HepG2 (cell line): ENCODE measurements around the gene KIAA1755. TPM values are rescaled to one million over a fixed set of nuclear protein-coding genes. Genes with fewer than 3 reads are reported as not detected.

Source experiments
- ATAC-seq: fragments of 200-7000 bp; cut with Tn5 transposase; 3 replicates; pipeline ENCODE4 v1.9.1; 2020; ENCODE audit warnings: mild to moderate bottlenecking, moderate library complexity
- BruUV-seq: library from RNA; stranded (reverse); fragments of 400-500 nt; replicated peaks from 2 replicates; lab custom pipeline; 2021; lab: Mats Ljungman, UMichigan
- CTCF ChIA-PET: fragments of 300-600 bp; formaldehyde crosslinking; extraction: SDS; loops from one replicate; lab custom pipeline; 2021; ENCODE audit warnings: low total read pairs, inconsistent platforms, low intra/inter-chr PET ratio; lab: Yijun Ruan, JAX
- POLR2A ChIA-PET: fragments of 350-600 bp; sonication (Branson Sonifier 250); formaldehyde crosslinking; loops from one replicate; lab custom pipeline; 2020; ENCODE audit warnings: antibody characterized with exemption, inconsistent platforms; lab: Yijun Ruan, JAX
- DNase-seq: peaks from one replicate; pipeline ENCODE4 v3.0.0-alpha.2; 2015; ENCODE audit warnings: low spot score
- FAIRE-seq: peaks from 3 replicates; lab custom pipeline; 2011; peaks lifted over from hg19 to GRCh38; lab: Jason Lieb, UNC
- H2AFZ ChIP-seq: one replicate; pipeline ENCODE4 v1.6.1; 2011; ENCODE audit warnings: low read length, inconsistent platforms
- H3K27ac ChIP-seq: fragments of 300-600 bp; 3 replicates; pipeline ENCODE4 v1.8.0; 2011; ENCODE audit warnings: mixed run types, mild to moderate bottlenecking, mixed read lengths, low read length, inconsistent platforms; ENCODE audit not compliant: insufficient read depth; ENCODE audit errors: extremely low read length
- H3K27me3 ChIP-seq, 2 experiments: fragments of 200-600 bp in 1 of 2; 2 replicates in 1 of 2; 3 replicates in 1 of 2; pipeline versions ENCODE4 v1.6.0 to v1.8.0; 2011; ENCODE audit warnings: low read length in 2 of 2, mild to moderate bottlenecking in 2 of 2, moderate library complexity in 2 of 2, inconsistent platforms in 1 of 2; ENCODE audit not compliant: insufficient read depth in 2 of 2, control insufficient read depth in 1 of 2
- H3K36me3 ChIP-seq, 2 experiments: fragments of 200-600 bp in 1 of 2; replicated peaks in 1 of 2; 2 replicates in 1 of 2; 3 replicates in 1 of 2; pipeline versions ENCODE4 v1.5.1 to v1.8.0; 2011; ENCODE audit warnings: low read length in 2 of 2, inconsistent platforms in 1 of 2; ENCODE audit not compliant: insufficient read depth in 2 of 2, control insufficient read depth in 1 of 2
- H3K4me1 ChIP-seq: 2 replicates; pipeline ENCODE4 v1.5.1; 2012; ENCODE audit warnings: low read length, inconsistent platforms; ENCODE audit not compliant: insufficient read depth
- H3K4me2 ChIP-seq: 2 replicates; pipeline ENCODE4 v1.6.0; 2011; ENCODE audit warnings: low read depth, low read length, inconsistent platforms
- H3K4me3 ChIP-seq, 3 experiments: fragments of 200-600 bp in 1 of 3; sonication (generic), shearing (Covaris generic) in 1 of 3; replicated peaks in 1 of 3; 2 replicates each; pipeline ENCODE4 v1.5.1; 2011 to 2016; ENCODE audit warnings: low read length in 3 of 3, inconsistent platforms in 2 of 3, low read depth in 2 of 3, mild to moderate bottlenecking in 2 of 3, control low read depth in 1 of 3, mixed read lengths in 1 of 3; ENCODE audit not compliant: insufficient read depth in 1 of 3
- H3K79me2 ChIP-seq: one replicate; pipeline ENCODE4 v1.6.1; 2011; ENCODE audit warnings: low read length, inconsistent platforms; ENCODE audit not compliant: insufficient read depth
- H3K9ac ChIP-seq: 2 replicates; pipeline ENCODE4 v1.6.0; 2011; ENCODE audit warnings: mild to moderate bottlenecking, low read depth, low read length, inconsistent platforms; ENCODE audit not compliant: insufficient read depth
- H3K9me3 ChIP-seq: 2 replicates; pipeline ENCODE4 v1.5.1; 2012; ENCODE audit warnings: mild to moderate bottlenecking, low read length
- H4K20me1 ChIP-seq: 2 replicates; pipeline ENCODE4 v1.6.0; 2011; ENCODE audit warnings: inconsistent platforms, mild to moderate bottlenecking, low read length, moderate library complexity; ENCODE audit not compliant: insufficient read depth
- BRD4 ChIP-seq: sonication (generic); formaldehyde crosslinking; IDR thresholded peaks from 2 replicates; pipeline ENCODE4 v1.4.0; 2020; ENCODE audit warnings: missing genetic modification reagents
- ESRRA ChIP-seq: sonication (generic); formaldehyde crosslinking; IDR thresholded peaks from 2 replicates; pipeline ENCODE4 v1.5.1; 2020; ENCODE audit warnings: mild to moderate bottlenecking, low read depth, missing genetic modification reagents
- FOXP1 ChIP-seq, 2 experiments: fragments of 450-650 bp in 1 of 2; IDR thresholded peaks; 2 replicates each; pipeline ENCODE4 v1.6.1; 2017 to 2018; ENCODE audit warnings: antibody characterized with exemption in 1 of 2
- GATAD2A ChIP-seq: IDR thresholded peaks from 2 replicates; pipeline ENCODE4 v1.6.1; 2016
- ISL2 ChIP-seq: sonication (generic); formaldehyde crosslinking; IDR thresholded peaks from 2 replicates; pipeline ENCODE4 v1.5.0; 2020; ENCODE audit warnings: missing genetic modification reagents
- PHF21A ChIP-seq: sonication (generic); formaldehyde crosslinking; IDR thresholded peaks from 2 replicates; pipeline ENCODE4 v1.5.0; 2020; ENCODE audit warnings: mild to moderate bottlenecking, missing genetic modification reagents
- PITX1 ChIP-seq: sonication (generic); formaldehyde crosslinking; IDR thresholded peaks from 2 replicates; pipeline ENCODE4 v1.5.1; 2020; ENCODE audit warnings: mild to moderate bottlenecking, missing genetic modification reagents
- SCMH1 ChIP-seq: sonication (generic); formaldehyde crosslinking; IDR thresholded peaks from 2 replicates; pipeline ENCODE4 v1.9.0; 2021; ENCODE audit warnings: missing genetic modification reagents, mild to moderate bottlenecking, borderline replicate concordance
- SRF ChIP-seq: IDR thresholded peaks from 2 replicates; pipeline ENCODE4 v1.6.1; 2011; ENCODE audit warnings: mild to moderate bottlenecking, low read depth, low read length, moderate library complexity
- TSC22D2 ChIP-seq: sonication (generic); formaldehyde crosslinking; IDR thresholded peaks from 2 replicates; pipeline ENCODE4 v1.5.1; 2020; ENCODE audit warnings: missing genetic modification reagents, mild to moderate bottlenecking, borderline replicate concordance
- YEATS4 ChIP-seq: sonication (generic); formaldehyde crosslinking; IDR thresholded peaks from 2 replicates; pipeline ENCODE4 v1.4.0; 2020; ENCODE audit warnings: missing genetic modification reagents, borderline replicate concordance
- ZNF335 ChIP-seq: sonication (generic); formaldehyde crosslinking; IDR thresholded peaks from 2 replicates; pipeline ENCODE4 v1.4.0; 2020; ENCODE audit warnings: missing genetic modification reagents
- ZNF350 ChIP-seq: sonication (generic); formaldehyde crosslinking; IDR thresholded peaks from 2 replicates; pipeline ENCODE4 v1.4.0; 2020; ENCODE audit warnings: mild to moderate bottlenecking, low read depth, missing genetic modification reagents, borderline replicate concordance
- ZNF841 ChIP-seq: sonication (generic); formaldehyde crosslinking; IDR thresholded peaks from 2 replicates; pipeline ENCODE4 v1.8.1; 2023; ENCODE audit warnings: missing genetic modification reagents, borderline replicate concordance
- WGBS: methylation state at CpG from one replicate; pipeline ENCODE4 v1.1.6; 2017; ENCODE audit warnings: low lambda C conversion rate; 5-methylcytosine and 5-hydroxymethylcytosine counted together
- in situ Hi-C: cut with HindIII; loops from 2 replicates; pipeline ENCODE4 v1.10.0; 2017; ENCODE audit warnings: low pct_unique_long_range_greater_than_20kb; ENCODE audit not compliant: extremely low pct_ligation_motif_present
- intact Hi-C: fragments of 100-400 bp; cut with micrococcal nuclease; formaldehyde crosslinking; loops from one replicate; pipeline ENCODE4 v1.10.0; 2022; ENCODE audit not compliant: unreplicated experiment
- polyA plus RNA-seq, 8 experiments: library from polyadenylated mRNA; depleted of rRNA in 3 of 8; stranded (reverse) in 7 of 8; unstranded in 1 of 8; fragments of >200 nt; fragmentation: Illumina TruSeq in 4 of 8; extraction: Trizol in 4 of 8; gene quantifications; 2 replicates each; pipeline versions ENCODE4 v1.2.1 to v1.2.3, GENCODE V29; 2011 to 2016; ENCODE audit warnings: low read depth in 4 of 8, missing spikeins in 1 of 8, mixed read lengths in 1 of 8; ENCODE audit not compliant: insufficient read depth in 1 of 8
- total RNA-seq, 5 experiments: library from RNA; depleted of rRNA; stranded (reverse); fragments of >200 nt; fragmentation: Illumina TruSeq; extraction: Trizol; gene quantifications; 2 replicates each; pipeline ENCODE4 v1.2.3, GENCODE V29; 2016; ENCODE audit warnings: low read depth in 1 of 5
- TF ChIP-seq, protein P1 (sequence below): sonication (generic); formaldehyde crosslinking; IDR thresholded peaks from 2 replicates; pipeline ENCODE4 v1.4.0; 2020; ENCODE audit warnings: missing genetic modification reagents
- TF ChIP-seq, protein P2 (sequence below): IDR thresholded peaks from 2 replicates; pipeline ENCODE4 v1.6.1; 2018; ENCODE audit warnings: missing genetic modification reagents, mild to moderate bottlenecking, missing compliant biosample characterization
- TF ChIP-seq, protein P3 (sequence below): sonication (generic); formaldehyde crosslinking; IDR thresholded peaks from 2 replicates; pipeline ENCODE4 v1.8.1; 2023; ENCODE audit warnings: mild to moderate bottlenecking, inconsistent platforms, moderate library complexity, missing genetic modification reagents, borderline replicate concordance
- TF ChIP-seq, protein P4 (sequence below): sonication (generic); formaldehyde crosslinking; IDR thresholded peaks from 2 replicates; pipeline ENCODE4 v1.5.0; 2020; ENCODE audit warnings: missing genetic modification reagents

The KIAA1755 gene
- total and polyA plus RNA-seq, 2 of the 13 experiments (the other 11 are each of a cell fraction or from before 2014, with no cell fraction given) = 0.04 TPM; not detected in 1

DNA sequence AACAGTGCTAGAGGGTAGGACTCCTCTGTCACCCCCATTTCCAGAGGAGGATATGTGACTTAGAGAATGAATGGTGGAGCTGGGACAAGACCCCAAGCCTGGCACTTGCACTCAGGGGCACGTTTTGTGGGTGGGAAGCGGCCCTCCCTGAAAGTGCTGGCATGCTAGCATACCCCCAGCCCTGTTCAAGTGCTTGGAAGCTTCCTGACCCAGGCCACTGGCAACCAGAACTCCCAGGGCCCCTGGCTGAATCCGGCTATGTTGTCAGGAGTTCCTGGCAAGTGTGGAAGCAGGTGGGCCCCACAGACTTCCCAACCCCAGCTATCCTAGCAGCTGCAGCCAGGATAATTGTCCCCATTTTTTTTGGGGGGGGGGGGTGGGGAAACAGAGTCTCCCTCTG, 59.9 kb downstream of the KIAA1755 start:
- intact Hi-C loops (no loop called here), in situ Hi-C loops (loop anchor here (25.0 kb wide), 1 partner anchor 638 kb away; no protein-coding TSS in a partner anchor)
- no peak for DNase-seq
- Histone ChIP-seq H3K4me3 (no peak overlapping the region), H3K4me2 (no peak overlapping the region), H3K27ac (no peak overlapping the region), H2AFZ (no peak overlapping the region), H3K27me3 (peaks cover 5 to 23% of the 10 kb centered on the region in 2 experiments; a peak in 4 of 5 replicates), H3K79me2 (no peaks in the 10 kb centered on the region), H3K4me1 (peaks cover 11% of the 10 kb centered on the region), H3K36me3 (no peaks in the 10 kb centered on the region), H4K20me1 (no peaks in the 10 kb centered on the region), H3K9ac (no peak overlapping the region), H3K9me3 (no peaks in the 10 kb centered on the region)
- no TSS peak for BruUV-seq
- FAIRE-seq = no peak
- WGBS = 38% methylated on average over 3 of the region's 3 CpGs
- CTCF ChIA-PET = no interaction called here
- POLR2A ChIA-PET = no interaction called here
- no peak for ATAC-seq
- no peak for TF ChIP-seq TSC22D2 (CRISPR knock-in tag)
- TF ChIP-seq GATAD2A (CRISPR knock-in tag) = no peak
- TF ChIP-seq ZNF350 (CRISPR knock-in tag) = no peak
- TF ChIP-seq SRF = no peak
- TF ChIP-seq ISL2 (CRISPR knock-in tag) = no peak
- no peak for TF ChIP-seq BRD4 (CRISPR knock-in tag)
- TF ChIP-seq, protein P1, sequence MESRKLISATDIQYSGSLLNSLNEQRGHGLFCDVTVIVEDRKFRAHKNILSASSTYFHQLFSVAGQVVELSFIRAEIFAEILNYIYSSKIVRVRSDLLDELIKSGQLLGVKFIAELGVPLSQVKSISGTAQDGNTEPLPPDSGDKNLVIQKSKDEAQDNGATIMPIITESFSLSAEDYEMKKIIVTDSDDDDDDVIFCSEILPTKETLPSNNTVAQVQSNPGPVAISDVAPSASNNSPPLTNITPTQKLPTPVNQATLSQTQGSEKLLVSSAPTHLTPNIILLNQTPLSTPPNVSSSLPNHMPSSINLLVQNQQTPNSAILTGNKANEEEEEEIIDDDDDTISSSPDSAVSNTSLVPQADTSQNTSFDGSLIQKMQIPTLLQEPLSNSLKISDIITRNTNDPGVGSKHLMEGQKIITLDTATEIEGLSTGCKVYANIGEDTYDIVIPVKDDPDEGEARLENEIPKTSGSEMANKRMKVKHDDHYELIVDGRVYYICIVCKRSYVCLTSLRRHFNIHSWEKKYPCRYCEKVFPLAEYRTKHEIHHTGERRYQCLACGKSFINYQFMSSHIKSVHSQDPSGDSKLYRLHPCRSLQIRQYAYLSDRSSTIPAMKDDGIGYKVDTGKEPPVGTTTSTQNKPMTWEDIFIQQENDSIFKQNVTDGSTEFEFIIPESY = no peak
- TF ChIP-seq, protein P2, sequence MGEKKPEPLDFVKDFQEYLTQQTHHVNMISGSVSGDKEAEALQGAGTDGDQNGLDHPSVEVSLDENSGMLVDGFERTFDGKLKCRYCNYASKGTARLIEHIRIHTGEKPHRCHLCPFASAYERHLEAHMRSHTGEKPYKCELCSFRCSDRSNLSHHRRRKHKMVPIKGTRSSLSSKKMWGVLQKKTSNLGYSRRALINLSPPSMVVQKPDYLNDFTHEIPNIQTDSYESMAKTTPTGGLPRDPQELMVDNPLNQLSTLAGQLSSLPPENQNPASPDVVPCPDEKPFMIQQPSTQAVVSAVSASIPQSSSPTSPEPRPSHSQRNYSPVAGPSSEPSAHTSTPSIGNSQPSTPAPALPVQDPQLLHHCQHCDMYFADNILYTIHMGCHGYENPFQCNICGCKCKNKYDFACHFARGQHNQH (CRISPR knock-in tag) = no peak
- TF ChIP-seq, protein P3, sequence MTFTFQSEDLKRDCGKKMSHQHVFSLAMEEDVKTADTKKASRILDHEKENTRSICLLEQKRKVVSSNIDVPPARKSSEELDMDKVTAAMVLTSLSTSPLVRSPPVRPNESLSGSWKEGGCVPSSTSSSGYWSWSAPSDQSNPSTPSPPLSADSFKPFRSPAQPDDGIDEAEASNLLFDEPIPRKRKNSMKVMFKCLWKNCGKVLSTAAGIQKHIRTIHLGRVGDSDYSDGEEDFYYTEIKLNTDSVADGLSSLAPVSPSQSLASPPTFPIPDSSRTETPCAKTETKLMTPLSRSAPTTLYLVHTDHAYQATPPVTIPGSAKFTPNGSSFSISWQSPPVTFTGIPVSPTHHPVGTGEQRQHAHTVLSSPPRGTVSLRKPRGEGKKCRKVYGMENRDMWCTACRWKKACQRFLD = no peak
- no peak for TF ChIP-seq PHF21A (CRISPR knock-in tag)
- no peak for TF ChIP-seq ESRRA (CRISPR knock-in tag)
- no peak for TF ChIP-seq YEATS4 (CRISPR knock-in tag)
- no peak for TF ChIP-seq ZNF335 (CRISPR knock-in tag)
- TF ChIP-seq, protein P4, sequence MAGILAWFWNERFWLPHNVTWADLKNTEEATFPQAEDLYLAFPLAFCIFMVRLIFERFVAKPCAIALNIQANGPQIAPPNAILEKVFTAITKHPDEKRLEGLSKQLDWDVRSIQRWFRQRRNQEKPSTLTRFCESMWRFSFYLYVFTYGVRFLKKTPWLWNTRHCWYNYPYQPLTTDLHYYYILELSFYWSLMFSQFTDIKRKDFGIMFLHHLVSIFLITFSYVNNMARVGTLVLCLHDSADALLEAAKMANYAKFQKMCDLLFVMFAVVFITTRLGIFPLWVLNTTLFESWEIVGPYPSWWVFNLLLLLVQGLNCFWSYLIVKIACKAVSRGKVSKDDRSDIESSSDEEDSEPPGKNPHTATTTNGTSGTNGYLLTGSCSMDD = no peak
- no peak for TF ChIP-seq ZNF841
- TF ChIP-seq SCMH1 (CRISPR knock-in tag) = no peak
- TF ChIP-seq PITX1 = no peak
- TF ChIP-seq FOXP1 (IDR thresholded peaks at IDR 0.05) = no peak
- TF ChIP-seq FOXP1 (CRISPR knock-in tag; IDR thresholded peaks at IDR 0.05) = no peak
